ENCODE measurements around the gene PPP1R2C. TPM values are rescaled to one million over a fixed set of nuclear protein-coding genes. Genes with fewer than 3 reads are reported as not detected.

The PPP1R2C gene
- total and polyA plus RNA-seq, 2 of the 4 experiments (the other 2 are of a cell fraction): not detected

GRCh38 chrX:42754603-42755002 is 23.4 kb downstream of the PPP1R2C start:
- Histone ChIP-seq H2AK9ac (replicated peaks; ENCODE audit: low read depth, low read length, poor library complexity) (no peak overlapping the region), H3K18ac (ENCODE audit: low read depth, low read length) (no peak overlapping the region), H2AFZ (replicated peaks; ENCODE audit: low read length, poor library complexity) (no peak overlapping the region), H2BK5ac (ENCODE audit: low read depth, low read length, poor library complexity, severe bottlenecking) (no peak overlapping the region), H4K20me1 (ENCODE audit: insufficient read depth, low read length) (no peaks in the 10 kb centered on the region), H3K27me3 (ENCODE audit: control insufficient read depth, insufficient read depth, low read length) (no peaks in the 10 kb centered on the region), H4K8ac (ENCODE audit: low read depth in 2 of 2, low read length in 2 of 2) (no peak overlapping the region), H3K9me1 (ENCODE audit: insufficient read depth, low read length) (no peaks in the 10 kb centered on the region), H3K36me3 (ENCODE audit: control insufficient read depth, insufficient read depth, low read length) (no peaks in the 10 kb centered on the region), H3K4me3 (ENCODE audit: insufficient read depth, low read depth, low read length) (no peak overlapping the region), H3K14ac (replicated peaks; ENCODE audit: low read depth, low read length) (no peak overlapping the region), H3K9me3 (ENCODE audit: control insufficient read depth, insufficient read depth, low read length) (no peaks in the 10 kb centered on the region), H3K9ac (ENCODE audit: low read depth, low read length) (no peak overlapping the region), H4K5ac (ENCODE audit: low read depth, low read length) (no peak overlapping the region), H2BK120ac (ENCODE audit: low read depth, low read length) (no peak overlapping the region), H3K4ac (ENCODE audit: low read depth, low read length) (no peak overlapping the region), H2BK15ac (ENCODE audit: low read depth, low read length) (no peak overlapping the region), H2AK5ac (ENCODE audit: low read depth, low read length) (no peak overlapping the region), H2BK20ac (ENCODE audit: low read depth, low read length) (no peak overlapping the region), H3K23ac (ENCODE audit: low read depth, low read length) (no peak overlapping the region), H3K79me1 (ENCODE audit: low read depth in 1 of 2, low read length in 2 of 2) (no peaks in the 10 kb centered on the region), H3K56ac (ENCODE audit: extremely low read depth, insufficient read depth, low read length) (no peak overlapping the region), H3K27ac (ENCODE audit: insufficient read depth, low read length) (no peak overlapping the region), H3K4me1 (ENCODE audit: control insufficient read depth, insufficient read depth, low read length) (no peaks in the 10 kb centered on the region), H4K91ac (ENCODE audit: insufficient read depth, low read depth, low read length) (no peak overlapping the region), H3K4me2 (ENCODE audit: low read depth, low read length) (no peak overlapping the region)
- DNase-seq (no peak), ATAC-seq (ENCODE audit: low read depth) (no peak)
- in situ Hi-C loops (cut with MboI; ENCODE audit: low sequenced_read_pairs): no loop called here
- BruUV-seq (replicated peaks): no TSS peak
- POLR2A ChIA-PET (ENCODE audit: unreplicated experiment): no interaction called here
- TF ChIP-seq SMC3 (IDR thresholded peaks at IDR 0.05; ENCODE audit: low read depth, low read length): no peak
- dilution Hi-C loops (cut with HindIII; ENCODE audit: low sequenced_read_pairs, unreplicated experiment): no loop called here
- CTCF ChIA-PET: no interaction called here
- intact Hi-C loops (cut with micrococcal nuclease): no loop called here
- no CpG with 5 or more reads among the region's 2 CpGs for WGBS, 2 experiments (ENCODE audit: extremely low coverage in 2 of 2, insufficient read length in 1 of 2)
